NCI-H1048 (cell line): ENCODE data around the gene SHH.

Source experiments
- DNase-seq: peaks from one replicate; lab custom pipeline; 2025; lab: John Stamatoyannopoulos, UW

SHH gene

GRCh38 chr7:155792315-155792960, 19.8 kb downstream of the SHH start:
- DNase-seq: no peak

- no peak for DNase-seq
Measured at GRCh38 chr7:155791836-155792235, 20.4 kb downstream of the SHH start.

GRCh38 chr7:155791214-155791737, 21.0 kb downstream of the SHH start:
- DNase-seq: no peak

GRCh38 chr7:155790666-155791065, 21.6 kb downstream of the SHH start:
- DNase-seq: no peak

- no peak for DNase-seq
Measured at GRCh38 chr7:155789001-155789725, 23.1 kb downstream of the SHH start.

- DNase-seq: no peak
Measured at GRCh38 chr7:155788616-155789000, 23.7 kb downstream of the SHH start.

- no peak for DNase-seq
Measured at GRCh38 chr7:155787171-155787851, 25.0 kb downstream of the SHH start.

- DNase-seq: no peak
Measured at GRCh38 chr7:155786491-155786890, 25.8 kb downstream of the SHH start.

GRCh38 chr7:155785536-155785935, 26.7 kb downstream of the SHH start:
- DNase-seq: no peak

GRCh38 chr7:155782466-155782865, 29.8 kb downstream of the SHH start:
- no peak for DNase-seq

- DNase-seq: no peak
Measured at GRCh38 chr7:155781433-155781832, 30.8 kb downstream of the SHH start.

- no peak for DNase-seq
Measured at GRCh38 chr7:155780884-155781283, 31.4 kb downstream of the SHH start.

GRCh38 chr7:155778349-155778748, 33.9 kb downstream of the SHH start:
- no peak for DNase-seq

- no peak for DNase-seq
Measured at GRCh38 chr7:155776606-155777005, 35.7 kb downstream of the SHH start.

- DNase-seq: no peak
Measured at GRCh38 chr7:155775691-155776090, 36.6 kb downstream of the SHH start.

GRCh38 chr7:155774947-155775346, 37.3 kb downstream of the SHH start:
- DNase-seq: no peak

GRCh38 chr7:155773531-155773930, 38.7 kb downstream of the SHH start:
- DNase-seq: no peak

- no peak for DNase-seq
Measured at GRCh38 chr7:155770241-155770640, 42.0 kb downstream of the SHH start.

- no peak for DNase-seq
Measured at GRCh38 chr7:155769701-155770100, 42.6 kb downstream of the SHH start.

- DNase-seq: no peak
Measured at GRCh38 chr7:155766966-155767916, 45.0 kb downstream of the SHH start.

GRCh38 chr7:155766386-155766785, 45.9 kb downstream of the SHH start:
- DNase-seq: no peak

GRCh38 chr7:155765458-155765857, 46.8 kb downstream of the SHH start:
- DNase-seq: no peak
